K562 (cell line): ENCODE data around the gene C2orf42. TPM values are rescaled to one million over a fixed set of nuclear protein-coding genes. Genes with fewer than 3 reads are reported as not detected.
"Not testable (repeated sequence)": the region's sequence is repeated elsewhere in the genome, so short reads cannot be mapped to it uniquely, and the experiment has no call there.

Experiments
- ATAC-seq: fragments of 200-7000 bp; cut with Tn5 transposase; 3 replicates; pipeline ENCODE4 v1.9.1; 2020; ENCODE audit warnings: moderate library complexity
- BruUV-seq: library from RNA; stranded (reverse); fragments of 400-500 nt; replicated peaks from 2 replicates; lab custom pipeline; 2021; lab: Mats Ljungman, UMichigan
- CTCF ChIA-PET: fragments of 300-600 bp; formaldehyde crosslinking; extraction: SDS; loops from one replicate; lab custom pipeline; 2021; ENCODE audit warnings: low intra/inter-chr PET ratio; lab: Yijun Ruan, JAX
- POLR2A ChIA-PET: fragments of 300-600, 350-650 bp; sonication (Branson Sonifier 250); formaldehyde crosslinking; extraction: SDS; loops from one replicate; lab custom pipeline; 2021; ENCODE audit warnings: antibody characterized with exemption, inconsistent platforms; lab: Yijun Ruan, JAX
- DNase-seq, 4 experiments: peaks; one replicate each; pipeline versions ENCODE4 v3.0.0 to v3.0.0-alpha.2; 2011 to 2018; ENCODE audit warnings: low spot score in 3 of 4, mixed read lengths in 3 of 4; ENCODE audit errors: extremely low read depth in 1 of 4
- FAIRE-seq: peaks from 2 replicates; lab custom pipeline; 2011; peaks lifted over from hg19 to GRCh38; lab: Jason Lieb, UNC
- H2AFZ ChIP-seq: 2 replicates; pipeline ENCODE4 v1.6.0; 2011; ENCODE audit warnings: low read depth, low read length, control low read depth, inconsistent platforms
- H3K27ac ChIP-seq: fragments of 200-600 bp; 3 replicates; pipeline ENCODE4 v1.8.0; 2011; ENCODE audit warnings: low read depth, mild to moderate bottlenecking, control low read depth, inconsistent platforms, low read length, moderate library complexity, mixed read lengths; ENCODE audit errors: extremely low read depth
- H3K27me3 ChIP-seq, 2 experiments: fragments of 300-600 bp in 1 of 2; 2 replicates in 1 of 2; 3 replicates in 1 of 2; pipeline versions ENCODE4 v1.6.0 to v1.8.0; 2011; ENCODE audit warnings: inconsistent platforms in 2 of 2, low read length in 2 of 2, mild to moderate bottlenecking in 1 of 2, mixed read lengths in 1 of 2, moderate library complexity in 1 of 2; ENCODE audit not compliant: control insufficient read depth in 2 of 2, insufficient read depth in 2 of 2
- H3K36me3 ChIP-seq: fragments of 300-600 bp; 3 replicates; pipeline ENCODE4 v1.8.0; 2011; ENCODE audit warnings: mild to moderate bottlenecking, low read length, inconsistent platforms; ENCODE audit not compliant: control insufficient read depth, insufficient read depth
- H3K4me1 ChIP-seq, 2 experiments: fragments of 200-600 bp in 1 of 2; replicated peaks in 1 of 2; 2 replicates in 1 of 2; 3 replicates in 1 of 2; pipeline versions ENCODE4 v1.5.1 to v1.8.0; 2011; ENCODE audit warnings: inconsistent platforms in 2 of 2, low read length in 2 of 2, mild to moderate bottlenecking in 1 of 2, mixed read lengths in 1 of 2, moderate library complexity in 1 of 2; ENCODE audit not compliant: control insufficient read depth in 2 of 2, insufficient read depth in 2 of 2
- H3K4me2 ChIP-seq: 2 replicates; pipeline ENCODE4 v1.6.1; 2011; ENCODE audit warnings: low read length, control low read depth, inconsistent platforms, mixed read lengths; ENCODE audit not compliant: insufficient read depth
- H3K4me3 ChIP-seq: fragments of 200-600 bp; sonication (generic), shearing (Covaris generic); 2 replicates; pipeline ENCODE4 v1.5.1; 2016; ENCODE audit warnings: control low read depth, inconsistent platforms
- H3K79me2 ChIP-seq: fragments of 200-600 bp; 3 replicates; pipeline ENCODE4 v1.8.0; 2011; ENCODE audit warnings: low read length, inconsistent platforms; ENCODE audit not compliant: control insufficient read depth, insufficient read depth
- H3K9ac ChIP-seq, 2 experiments: 2 replicates each; pipeline versions ENCODE4 v1.6.0 to v1.6.1; 2011; ENCODE audit warnings: low read depth in 2 of 2, low read length in 2 of 2, control low read depth in 1 of 2, inconsistent platforms in 1 of 2, mild to moderate bottlenecking in 1 of 2, mixed read lengths in 1 of 2; ENCODE audit not compliant: insufficient read depth in 1 of 2
- H3K9me1 ChIP-seq: one replicate; pipeline ENCODE4 v1.6.0; 2011; ENCODE audit warnings: inconsistent platforms, mild to moderate bottlenecking, low read length, moderate library complexity; ENCODE audit not compliant: control insufficient read depth, insufficient read depth
- H3K9me3 ChIP-seq: replicated peaks from 2 replicates; pipeline ENCODE4 v1.5.1; 2011; ENCODE audit warnings: low read depth, low read length, inconsistent platforms; ENCODE audit not compliant: control insufficient read depth, insufficient read depth
- H4K20me1 ChIP-seq: replicated peaks from 2 replicates; pipeline ENCODE4 v1.6.1; 2011; ENCODE audit warnings: low read length, inconsistent platforms, mixed read lengths; ENCODE audit not compliant: control insufficient read depth, insufficient read depth
- POLR2A ChIP-seq: fragments of 450-650 bp; conservative IDR thresholded peaks from 2 replicates; pipeline ENCODE4 v1.6.1; 2016
- SUPT5H ChIP-seq: fragments of 450-650 bp; IDR thresholded peaks from 2 replicates; pipeline ENCODE4 v1.6.1; 2016
- ZBTB33 ChIP-seq: sonication (generic); formaldehyde crosslinking; IDR thresholded peaks from 2 replicates; pipeline ENCODE4 v1.8.1; 2023; ENCODE audit warnings: mild to moderate bottlenecking, missing genetic modification reagents
- WGBS: fragments of 100-300 bp; shearing (Covaris generic); methylation state at CpG from one replicate; pipeline ENCODE4 v1.1.6; 2016; ENCODE audit warnings: low coverage, mixed read lengths; ENCODE audit not compliant: insufficient coverage; ENCODE audit errors: missing lambda C conversion rate; 5-methylcytosine and 5-hydroxymethylcytosine counted together
- in situ Hi-C: fragments of 300-500 bp; cut with MboI; formaldehyde crosslinking; loops from 4 replicates; pipeline ENCODE4 v1.15.0; 2018; ENCODE audit warnings: inconsistent platforms, mixed read lengths
- intact Hi-C: fragments of 100-400 bp; cut with micrococcal nuclease; formaldehyde crosslinking; loops from 2 replicates; pipeline ENCODE4 v1.14.2; 2022
- polyA plus RNA-seq, 8 experiments: library from polyadenylated mRNA; depleted of rRNA in 4 of 8; stranded (reverse) in 5 of 8; unstranded in 3 of 8; fragments of >200 nt; fragmentation: Nextera tagmentation in 2 of 8; fragmentation: Illumina TruSeq in 1 of 8; extraction: Ambion mirVana in 2 of 8; extraction: Trizol in 1 of 8; gene quantifications; 2 replicates each; pipeline versions ENCODE4 v1.2.1 to v1.2.3, GENCODE V29; 2011 to 2014; ENCODE audit warnings: inconsistent platforms in 1 of 8, missing spikeins in 1 of 8
- total RNA-seq, 7 experiments: library from RNA; depleted of rRNA in 6 of 7; stranded (reverse); fragments of >200 nt in 6 of 7; fragmentation: Illumina TruSeq in 2 of 7; extraction: Trizol in 2 of 7; gene quantifications; 2 replicates each; pipeline versions ENCODE4 v1.2.1 to v1.2.3, GENCODE V29; 2011 to 2021; ENCODE audit warnings: low replicate concordance in 1 of 7

Gene C2orf42
- total and polyA plus RNA-seq, 9 of the 15 experiments (the other 6 are each of a cell fraction or from before 2014, with no cell fraction given), result 4.6 to 10.9 (median 7.5) TPM

GRCh38 chr2:70149130-70149686, 41.6 kb downstream of the C2orf42 start:
- H3K9me3 ChIP-seq, in situ Hi-C loops, H3K4me3 ChIP-seq, intact Hi-C loops, H3K27ac ChIP-seq, FAIRE-seq, ATAC-seq, H3K36me3 ChIP-seq, H2AFZ ChIP-seq, H3K27me3 ChIP-seq, BruUV-seq, H3K79me2 ChIP-seq, H3K4me2 ChIP-seq, CTCF ChIA-PET, H3K9me1 ChIP-seq, H3K9ac ChIP-seq, H4K20me1 ChIP-seq: not testable (repeated sequence)
- TF ChIP-seq POLR2A (peak; percentile 70), SUPT5H (peak; percentile 57), ZBTB33 (peak; percentile 52; the same call in 1 of the 2 replicates)
- DNase-seq, result peak in 1 of 4 experiments; percentile 15
- POLR2A ChIA-PET, result interaction anchor here (0.6 to 1.3 kb wide), 5 partner anchors 13 to 145 kb away, joined by 3 to 4 read pairs (median 3); partner anchors contain the start of gene C2orf42
- H3K4me1 ChIP-seq, result peaks cover 12 to 13% of the 10 kb centered on the region in 2 experiments; a peak in 4 of 5 replicates
- 82% methylated on average over 18 of the region's 19 CpGs for WGBS
